GM10248 (cell line): ENCODE measurements around the gene KLHDC10.
A peak's percentile ranks its signal among the peaks of the same experiment; 100 is the strongest.
"Not testable (repeated sequence)": the region's sequence is repeated elsewhere in the genome, so short reads cannot be mapped to it uniquely, and the experiment has no call there.

Source experiments
- CTCF ChIA-PET: fragments of 300-600 bp; sonication (Branson Sonifier 250); formaldehyde crosslinking; extraction: SDS; loops from one replicate; lab custom pipeline; 2021; ENCODE audit warnings: antibody characterized with exemption; lab: Yijun Ruan, JAX
- POLR2A ChIA-PET: fragments of 350-650 bp; sonication (Branson Sonifier 250); formaldehyde crosslinking; extraction: SDS; loops from one replicate; lab custom pipeline; 2020; ENCODE audit warnings: antibody characterized with exemption; lab: Yijun Ruan, JAX
- DNase-seq: peaks from one replicate; pipeline ENCODE4 v3.0.0; 2012; ENCODE audit errors: extremely low spot score
- TF ChIP-seq, protein P1 (sequence below): IDR thresholded peaks from 2 replicates; pipeline ENCODE4 v1.5.1; 2012; ENCODE audit warnings: mild to moderate bottlenecking, low read depth; ENCODE audit errors: extremely low read depth, missing control alignments, control extremely low read depth

The KLHDC10 gene

DNA sequence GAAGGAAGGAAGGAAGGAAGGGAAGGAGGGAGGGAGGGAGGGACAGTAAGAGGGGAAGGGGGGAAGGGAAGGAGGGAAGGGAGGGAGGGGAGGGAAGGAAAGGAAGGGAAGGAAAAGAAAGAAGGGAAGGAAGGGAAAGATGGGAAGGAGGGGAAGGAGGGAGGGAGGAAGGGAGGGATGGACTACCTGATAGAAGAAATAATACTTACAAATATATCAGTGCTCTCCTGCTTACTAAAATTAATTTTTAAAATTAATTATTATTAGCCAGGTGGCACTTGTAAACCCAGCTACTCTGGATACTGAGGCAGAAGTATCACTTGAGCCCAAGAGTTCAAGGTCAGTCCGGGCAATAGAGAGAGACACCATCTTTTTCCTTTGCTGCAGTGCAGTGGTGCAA lies 37.6 kb upstream of the KLHDC10 start:
- POLR2A ChIA-PET = interaction anchor here (0.8 kb wide), 1 partner anchor 113 kb away, joined by 4 read pairs; no protein-coding TSS in a partner anchor
- DNase-seq = no peak
- CTCF ChIA-PET = interaction anchor here (1.5 kb wide), 1 partner anchor 22 kb away, joined by 5 read pairs; no protein-coding TSS in a partner anchor
- TF ChIP-seq, protein P1, sequence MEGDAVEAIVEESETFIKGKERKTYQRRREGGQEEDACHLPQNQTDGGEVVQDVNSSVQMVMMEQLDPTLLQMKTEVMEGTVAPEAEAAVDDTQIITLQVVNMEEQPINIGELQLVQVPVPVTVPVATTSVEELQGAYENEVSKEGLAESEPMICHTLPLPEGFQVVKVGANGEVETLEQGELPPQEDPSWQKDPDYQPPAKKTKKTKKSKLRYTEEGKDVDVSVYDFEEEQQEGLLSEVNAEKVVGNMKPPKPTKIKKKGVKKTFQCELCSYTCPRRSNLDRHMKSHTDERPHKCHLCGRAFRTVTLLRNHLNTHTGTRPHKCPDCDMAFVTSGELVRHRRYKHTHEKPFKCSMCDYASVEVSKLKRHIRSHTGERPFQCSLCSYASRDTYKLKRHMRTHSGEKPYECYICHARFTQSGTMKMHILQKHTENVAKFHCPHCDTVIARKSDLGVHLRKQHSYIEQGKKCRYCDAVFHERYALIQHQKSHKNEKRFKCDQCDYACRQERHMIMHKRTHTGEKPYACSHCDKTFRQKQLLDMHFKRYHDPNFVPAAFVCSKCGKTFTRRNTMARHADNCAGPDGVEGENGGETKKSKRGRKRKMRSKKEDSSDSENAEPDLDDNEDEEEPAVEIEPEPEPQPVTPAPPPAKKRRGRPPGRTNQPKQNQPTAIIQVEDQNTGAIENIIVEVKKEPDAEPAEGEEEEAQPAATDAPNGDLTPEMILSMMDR = no peak

DNA sequence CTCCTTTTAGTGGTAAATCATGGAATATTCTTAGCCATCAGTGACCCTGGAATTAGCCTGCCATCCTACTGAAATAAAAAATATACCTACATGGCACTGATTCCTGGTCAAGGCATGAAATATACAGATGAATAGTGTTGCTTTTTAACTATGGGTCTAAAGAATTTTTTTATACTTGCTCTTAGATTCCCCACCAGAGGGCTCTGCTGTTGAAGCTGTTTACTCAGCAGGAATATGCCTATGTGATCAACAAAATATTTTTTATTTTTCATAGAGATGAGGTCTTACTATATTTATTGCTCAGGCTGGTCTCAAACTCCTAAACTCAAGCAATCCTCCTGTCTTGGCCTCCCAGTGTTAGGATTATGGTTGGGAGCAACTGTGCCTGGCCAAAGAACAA lies 32.6 kb upstream of the KLHDC10 start:
- TF ChIP-seq, protein P1 = peak; percentile 19
- no peak for DNase-seq
- ChIA-PET POLR2A (no interaction called here), CTCF (interaction anchor here (1.2 kb wide), 1 partner anchor 8 kb away, joined by 3 read pairs; no protein-coding TSS in a partner anchor)

DNA sequence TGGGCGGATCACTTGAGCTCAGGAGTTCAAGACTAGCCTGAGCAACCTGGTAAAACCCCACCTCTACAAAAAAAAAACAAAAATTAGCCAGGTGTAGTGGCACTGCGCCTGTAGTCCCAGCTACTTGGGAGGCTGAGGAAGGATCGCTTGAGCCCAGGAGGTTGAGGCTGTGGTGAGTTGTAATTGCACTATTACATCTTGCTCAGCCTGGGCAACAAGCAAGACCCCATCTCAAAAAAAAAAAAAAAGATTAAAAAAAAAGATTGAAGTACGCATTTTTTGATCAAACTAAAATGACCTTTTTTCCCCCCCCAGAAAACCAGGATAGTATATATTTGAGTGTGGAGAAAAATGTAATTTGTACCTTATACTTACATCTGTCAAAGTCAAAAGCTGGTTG lies 29.8 kb upstream of the KLHDC10 start:
- ChIA-PET POLR2A (no interaction called here), CTCF (interaction anchor here (0.9 to 1.3 kb wide), 2 partner anchors 14 to 717 kb away, joined by 3 to 4 read pairs; no protein-coding TSS in a partner anchor)
- TF ChIP-seq, protein P1 = no peak
- DNase-seq = no peak

DNA sequence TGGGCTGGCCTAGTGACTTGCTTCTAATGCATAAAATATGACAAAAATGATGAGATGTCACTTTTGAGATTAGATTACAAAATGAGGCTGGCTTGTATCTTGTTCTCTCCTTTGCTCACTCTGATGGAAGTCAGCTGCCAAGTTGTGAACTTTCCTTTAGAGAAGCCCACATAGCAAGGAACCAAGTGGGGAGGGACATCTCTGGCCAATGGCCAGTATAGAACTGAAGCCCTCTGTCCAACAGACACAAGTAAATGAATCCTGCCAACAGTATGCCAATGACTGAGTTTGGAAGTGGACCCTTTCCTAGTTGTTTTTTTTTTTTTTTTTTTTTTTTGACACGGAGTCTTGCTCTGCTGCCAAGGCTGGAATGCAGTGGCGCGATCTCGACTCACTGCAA lies 22.5 kb upstream of the KLHDC10 start:
- CTCF ChIA-PET = interaction anchor here (1.3 kb wide), 1 partner anchor 710 kb away, joined by 3 read pairs; no protein-coding TSS in a partner anchor
- POLR2A ChIA-PET = no interaction called here
- no peak for DNase-seq

DNA sequence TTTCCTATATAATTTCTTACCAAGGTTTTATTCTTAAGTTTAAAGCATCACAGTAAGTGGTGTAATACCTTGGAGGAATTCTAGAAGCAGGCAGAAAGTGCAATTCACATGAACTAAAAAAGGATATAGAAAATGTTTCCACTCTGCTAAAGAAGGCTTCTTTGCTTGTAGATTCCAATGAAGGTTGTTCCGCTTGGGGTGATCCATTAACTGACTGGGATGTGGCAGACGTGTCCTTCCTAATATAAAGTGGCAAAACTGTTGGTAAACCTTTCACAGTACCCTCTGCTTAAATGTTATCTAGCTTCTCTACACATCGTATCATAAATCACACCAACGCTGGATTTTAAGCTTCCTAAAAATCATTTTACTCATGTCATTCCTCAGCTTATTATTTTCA lies 21.4 kb upstream of the KLHDC10 start:
- ChIA-PET POLR2A (no interaction called here), CTCF (interaction anchor here (1.2 kb wide), 1 partner anchor 14 kb away, joined by 3 read pairs; no protein-coding TSS in a partner anchor)
- DNase-seq = no peak
- TF ChIP-seq, protein P1 = no peak

More for the DNA sequence above, 22.5 kb upstream of the KLHDC10 start:
- TF ChIP-seq, protein P1 = no peak

DNA sequence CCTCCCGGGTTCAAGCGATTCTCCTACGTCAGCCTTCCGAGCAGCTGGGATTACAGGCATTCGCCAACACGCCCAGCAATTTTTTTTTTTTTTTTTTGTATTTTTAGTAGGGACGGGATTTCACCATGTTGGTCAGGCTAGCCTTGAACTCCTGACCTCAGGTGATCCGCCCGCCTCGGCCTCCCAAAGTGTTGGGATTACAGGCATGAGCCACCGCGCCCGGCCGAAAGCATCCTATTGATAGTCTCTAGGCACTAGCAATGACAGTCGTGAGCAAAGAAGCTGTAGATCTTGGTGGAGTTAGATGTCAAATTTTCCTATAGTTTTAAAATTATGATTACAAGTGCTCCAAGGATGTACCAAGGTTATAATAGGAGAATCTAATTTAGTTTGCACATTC lies 18.1 kb upstream of the KLHDC10 start:
- CTCF ChIA-PET = interaction anchor here (0.8 to 3.0 kb wide), 5 partner anchors 10 to 834 kb away, joined by 3 to 11 read pairs (median 3); no protein-coding TSS in a partner anchor
- POLR2A ChIA-PET, DNase-seq: not testable (repeated sequence)

DNA sequence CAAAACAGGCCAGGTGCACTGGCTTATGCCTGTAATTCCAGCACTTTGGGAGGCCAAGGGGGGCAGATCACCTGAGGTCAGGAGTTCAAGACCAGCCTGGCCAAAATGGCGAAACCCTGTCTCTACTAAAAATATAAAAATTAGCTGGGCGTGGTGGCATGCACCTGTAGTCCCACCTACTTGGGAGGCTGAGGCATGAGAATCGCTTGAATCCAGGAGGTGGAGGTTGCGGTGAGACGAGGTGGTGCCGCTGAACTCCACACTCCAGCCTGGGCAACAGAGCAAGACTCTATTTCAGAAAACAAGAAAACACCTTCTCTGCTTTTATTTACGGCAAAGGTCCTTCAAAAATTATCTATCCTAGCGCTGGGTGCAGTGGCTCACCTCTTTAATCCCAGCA lies 15.1 kb upstream of the KLHDC10 start:
- POLR2A ChIA-PET, CTCF ChIA-PET, DNase-seq: not testable (repeated sequence)
